Epithelial cell of esophagus (primary cell): ENCODE measurements around the gene SUSD3.
A peak's percentile ranks its signal among the peaks of the same experiment; 100 is the strongest.

Source experiments
- DNase-seq: peaks from one replicate; pipeline ENCODE4 v3.0.0; 2010; ENCODE audit warnings: low read depth
- H3K4me3 ChIP-seq: 2 replicates; pipeline ENCODE4 v1.5.1; 2011; ENCODE audit warnings: mild to moderate bottlenecking, low read length, control low read depth
- TF ChIP-seq, protein P1 (sequence below): IDR thresholded peaks from 2 replicates; pipeline ENCODE4 v1.5.1; 2011; ENCODE audit warnings: low read depth, mild to moderate bottlenecking, low read length, control low read depth, inconsistent platforms; ENCODE audit not compliant: insufficient read depth; ENCODE audit errors: missing control alignments

Gene SUSD3

DNA sequence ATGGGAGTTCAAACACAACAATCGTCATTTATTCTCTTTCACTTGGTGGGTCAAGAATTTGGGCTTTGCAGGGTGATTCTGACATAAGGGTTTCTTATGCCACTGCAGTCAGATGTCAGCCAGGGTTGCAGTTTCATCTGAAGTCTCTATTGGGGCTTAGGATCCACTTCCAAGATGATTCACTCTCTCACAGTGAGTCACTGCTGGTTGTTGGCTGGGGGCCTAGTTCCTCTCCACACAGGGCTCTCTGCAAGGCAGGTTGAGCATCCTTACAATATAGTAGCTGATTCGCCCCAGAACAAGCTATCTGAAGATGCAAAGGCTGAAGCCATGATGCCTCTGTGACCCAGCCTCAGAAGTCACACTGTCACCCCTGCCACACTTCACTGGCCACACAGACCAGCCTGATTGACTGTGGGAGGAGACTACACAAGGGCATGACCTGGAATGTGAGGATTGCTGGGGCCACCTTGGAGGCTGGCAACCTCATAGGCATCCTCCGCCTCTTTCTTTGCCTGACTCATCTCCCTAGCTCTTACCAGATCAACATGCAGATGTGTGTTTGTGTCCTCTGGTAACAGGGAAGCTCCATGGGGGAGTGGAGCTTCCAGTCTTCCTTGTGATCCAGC lies 33.1 kb downstream of the SUSD3 start:
- peak; percentile 87 for DNase-seq
- TF ChIP-seq, protein P1, sequence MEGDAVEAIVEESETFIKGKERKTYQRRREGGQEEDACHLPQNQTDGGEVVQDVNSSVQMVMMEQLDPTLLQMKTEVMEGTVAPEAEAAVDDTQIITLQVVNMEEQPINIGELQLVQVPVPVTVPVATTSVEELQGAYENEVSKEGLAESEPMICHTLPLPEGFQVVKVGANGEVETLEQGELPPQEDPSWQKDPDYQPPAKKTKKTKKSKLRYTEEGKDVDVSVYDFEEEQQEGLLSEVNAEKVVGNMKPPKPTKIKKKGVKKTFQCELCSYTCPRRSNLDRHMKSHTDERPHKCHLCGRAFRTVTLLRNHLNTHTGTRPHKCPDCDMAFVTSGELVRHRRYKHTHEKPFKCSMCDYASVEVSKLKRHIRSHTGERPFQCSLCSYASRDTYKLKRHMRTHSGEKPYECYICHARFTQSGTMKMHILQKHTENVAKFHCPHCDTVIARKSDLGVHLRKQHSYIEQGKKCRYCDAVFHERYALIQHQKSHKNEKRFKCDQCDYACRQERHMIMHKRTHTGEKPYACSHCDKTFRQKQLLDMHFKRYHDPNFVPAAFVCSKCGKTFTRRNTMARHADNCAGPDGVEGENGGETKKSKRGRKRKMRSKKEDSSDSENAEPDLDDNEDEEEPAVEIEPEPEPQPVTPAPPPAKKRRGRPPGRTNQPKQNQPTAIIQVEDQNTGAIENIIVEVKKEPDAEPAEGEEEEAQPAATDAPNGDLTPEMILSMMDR: no peak
- no peak overlapping the region for H3K4me3 ChIP-seq

DNA sequence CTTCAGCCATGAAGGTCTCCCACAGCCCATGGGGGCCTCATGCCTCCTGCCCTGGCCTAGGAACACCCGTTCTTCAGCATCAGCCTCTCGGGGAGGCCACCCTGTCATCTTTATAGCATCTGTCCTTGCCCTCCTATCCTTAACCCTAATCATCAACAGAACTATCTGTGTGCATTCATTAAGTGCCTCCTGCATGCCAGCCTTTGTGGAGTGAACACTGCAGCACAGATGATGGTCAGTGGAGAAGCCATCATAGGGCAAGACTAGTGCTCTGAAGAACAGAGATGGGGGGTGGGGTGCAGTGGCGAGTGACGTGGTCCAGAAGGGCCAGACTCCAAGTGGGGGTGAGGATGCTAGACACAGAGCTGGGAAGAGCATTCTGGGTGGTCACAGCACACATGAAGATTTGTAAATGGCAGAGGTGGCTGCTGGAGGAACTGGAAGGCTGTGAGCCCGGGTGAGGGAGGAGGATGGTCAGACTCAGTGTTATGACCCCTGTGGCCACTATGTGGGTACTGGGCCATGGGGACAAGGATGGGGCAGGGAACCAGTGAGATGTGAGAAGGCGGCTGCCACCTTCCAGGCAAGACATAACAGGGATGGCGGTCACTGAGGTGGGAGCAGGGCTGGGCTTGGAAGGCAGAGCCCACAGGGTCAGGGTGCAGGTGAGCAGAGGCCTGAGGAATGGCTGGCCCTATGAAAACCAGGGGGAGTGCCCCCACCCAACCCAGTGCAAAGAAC lies 33.9 kb downstream of the SUSD3 start:
- DNase-seq: no peak
- H3K4me3 ChIP-seq: no peak overlapping the region
- TF ChIP-seq, protein P1: no peak

DNA sequence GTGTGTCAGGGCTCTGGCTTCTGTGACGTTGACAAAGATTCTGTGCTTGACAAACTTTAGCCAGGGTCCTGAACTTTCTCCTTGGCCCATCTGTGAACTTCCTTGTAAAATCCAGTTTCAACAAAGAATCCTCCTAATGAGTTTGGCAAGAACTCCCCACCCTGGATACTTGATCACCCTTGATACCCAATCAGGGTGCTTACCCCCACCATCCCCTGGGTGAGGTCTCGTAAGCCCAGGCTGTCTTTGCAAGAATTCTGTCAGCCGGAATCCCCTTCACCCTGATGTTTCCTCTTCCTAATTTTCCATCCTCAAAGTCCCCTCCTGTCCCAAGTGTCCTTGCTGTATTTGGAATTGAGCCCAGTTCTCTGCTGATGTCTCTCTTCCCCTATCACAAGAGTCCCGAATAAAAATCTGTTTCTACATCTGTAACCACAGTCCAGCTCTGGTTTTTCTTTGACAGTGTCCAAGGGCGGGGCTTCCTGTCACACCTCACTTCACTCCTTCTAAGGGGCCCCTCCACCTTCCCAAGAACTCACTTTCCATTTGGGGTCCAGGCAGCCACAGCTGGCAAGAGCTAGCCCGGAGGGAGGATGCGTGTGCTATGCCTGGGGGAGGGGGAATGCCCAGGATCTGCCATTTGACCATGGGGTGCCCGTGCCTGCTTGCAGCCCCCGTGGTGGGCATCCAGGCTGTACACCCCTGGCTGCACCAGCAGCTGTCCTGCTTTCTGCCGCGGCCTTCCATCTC lies 34.8 kb downstream of the SUSD3 start:
- TF ChIP-seq, protein P1: no peak
- no peak for DNase-seq
- no peak overlapping the region for H3K4me3 ChIP-seq

DNA sequence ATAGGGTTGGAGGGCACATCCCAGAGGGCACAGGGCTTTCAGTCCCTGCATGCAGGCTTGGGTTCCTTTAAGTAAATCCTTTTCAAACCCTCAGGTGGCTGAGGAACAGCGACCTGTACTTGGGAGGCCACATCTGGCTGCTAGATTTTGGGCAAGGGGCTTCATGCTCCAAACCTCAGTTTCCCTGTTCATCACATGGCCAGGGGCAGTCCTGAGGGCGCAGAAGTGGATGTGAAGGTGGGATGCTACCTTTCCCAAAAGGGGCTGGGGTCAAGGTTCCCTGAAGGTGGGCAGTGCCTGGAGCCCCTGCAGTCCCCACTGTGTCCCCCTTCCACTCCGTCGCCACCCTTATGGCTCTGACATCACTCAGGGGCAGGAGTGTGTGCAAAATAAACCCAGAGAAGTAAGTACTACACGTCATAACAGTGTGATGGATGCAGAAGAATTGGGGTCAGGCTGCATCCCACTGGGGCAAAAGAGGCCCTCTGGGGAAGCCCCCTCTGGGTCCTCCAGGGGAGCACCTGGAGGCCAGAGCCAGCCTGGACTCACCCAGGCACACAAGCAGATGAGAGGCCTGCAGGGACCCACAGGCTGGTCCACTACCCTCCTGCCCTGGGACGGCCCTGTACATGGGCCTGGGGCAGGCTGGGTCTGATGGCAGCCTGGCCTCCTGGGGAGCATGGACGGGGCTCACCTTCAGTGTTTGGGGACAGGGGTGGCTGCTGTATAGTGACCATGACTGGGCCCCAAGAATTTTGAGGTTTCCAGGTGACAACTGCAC lies 35.6 kb downstream of the SUSD3 start:
- DNase-seq: no peak
- TF ChIP-seq, protein P1: no peak

DNA sequence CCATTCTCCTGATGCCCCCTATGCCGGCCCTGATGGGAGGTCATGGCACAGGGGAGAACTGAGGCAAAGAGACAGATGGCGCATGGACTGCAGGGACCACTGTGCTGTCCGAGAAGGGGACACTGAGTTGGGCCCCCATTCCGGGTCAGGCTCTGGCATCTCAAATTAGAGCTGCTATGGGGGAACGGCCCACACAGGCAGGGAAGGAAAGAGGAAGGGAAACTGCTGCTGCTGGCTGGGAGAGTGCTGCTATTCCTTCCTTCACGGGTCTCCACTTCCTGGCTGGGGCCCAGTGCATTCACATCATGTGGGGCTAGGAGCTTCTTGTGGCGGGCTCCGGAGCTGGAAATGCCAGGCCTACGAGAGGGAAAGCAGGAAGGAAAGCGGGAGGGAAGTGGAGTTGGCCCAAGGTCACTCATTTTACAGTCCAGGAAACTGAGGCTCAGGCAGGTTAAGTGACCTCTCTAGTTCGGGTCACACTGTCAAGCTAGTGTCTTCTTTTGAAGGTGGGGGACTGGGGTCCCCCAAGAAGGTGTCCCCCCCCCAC lies 36.2 kb downstream of the SUSD3 start:
- DNase-seq: no peak

More for the DNA sequence above, 35.6 kb downstream of the SUSD3 start:
- no peak overlapping the region for H3K4me3 ChIP-seq

More for the DNA sequence above, 36.2 kb downstream of the SUSD3 start:
- H3K4me3 ChIP-seq: peak overlapping the region; percentile 46
- TF ChIP-seq, protein P1: no peak
